HFFc6 (cell line): ENCODE results near the gene TAF3. TPM values are rescaled to one million over a fixed set of nuclear protein-coding genes. Genes with fewer than 3 reads are reported as not detected.
A peak's percentile ranks its signal among the peaks of the same experiment; 100 is the strongest.

Experiments used
- DNase-seq: peaks from one replicate; pipeline ENCODE4 v3.0.0-alpha.2; 2018
- H3K27ac Mint-ChIP-seq: 2 replicates; pipeline ENCODE4 v1.8.0; 2020; ENCODE audit warnings: mild to moderate bottlenecking, mixed read lengths
- H3K27me3 Mint-ChIP-seq: 2 replicates; pipeline ENCODE4 v1.8.0; 2021; ENCODE audit warnings: mild to moderate bottlenecking, moderate library complexity, mixed read lengths; ENCODE audit not compliant: insufficient read depth
- H3K36me3 Mint-ChIP-seq: 2 replicates; pipeline ENCODE4 v1.8.0; 2021; ENCODE audit warnings: low read depth, mixed read lengths
- H3K4me1 Mint-ChIP-seq: 2 replicates; pipeline ENCODE4 v1.8.0; 2020; ENCODE audit warnings: low read depth, mixed read lengths
- H3K4me3 Mint-ChIP-seq: 2 replicates; pipeline ENCODE4 v1.8.0; 2020; ENCODE audit warnings: mild to moderate bottlenecking, moderate library complexity, mixed read lengths
- H3K9me3 Mint-ChIP-seq: 2 replicates; pipeline ENCODE4 v1.8.0; 2020; ENCODE audit warnings: mild to moderate bottlenecking, mixed read lengths
- total RNA-seq, 6 experiments: library from RNA; stranded (reverse); fragmentation: NEBNext Ultra II Directional; extraction: Animal tissue kit (Norgen Biotek cat#: 25700); gene quantifications; 2 replicates in 1 of 6; 3 replicates in 5 of 6; pipeline ENCODE4 v1.2.3, GENCODE V29; 2021
- TF ChIP-seq, protein P1 (sequence below): fragments of 200-600 bp; sonication (generic); IDR thresholded peaks from 2 replicates; pipeline ENCODE4 v1.5.0; 2021; ENCODE audit warnings: antibody characterized with exemption, mild to moderate bottlenecking

TAF3 gene
- total RNA-seq, 6 experiments from 2014 or later: 8.1 to 11.3 (median 9.7) TPM

DNA sequence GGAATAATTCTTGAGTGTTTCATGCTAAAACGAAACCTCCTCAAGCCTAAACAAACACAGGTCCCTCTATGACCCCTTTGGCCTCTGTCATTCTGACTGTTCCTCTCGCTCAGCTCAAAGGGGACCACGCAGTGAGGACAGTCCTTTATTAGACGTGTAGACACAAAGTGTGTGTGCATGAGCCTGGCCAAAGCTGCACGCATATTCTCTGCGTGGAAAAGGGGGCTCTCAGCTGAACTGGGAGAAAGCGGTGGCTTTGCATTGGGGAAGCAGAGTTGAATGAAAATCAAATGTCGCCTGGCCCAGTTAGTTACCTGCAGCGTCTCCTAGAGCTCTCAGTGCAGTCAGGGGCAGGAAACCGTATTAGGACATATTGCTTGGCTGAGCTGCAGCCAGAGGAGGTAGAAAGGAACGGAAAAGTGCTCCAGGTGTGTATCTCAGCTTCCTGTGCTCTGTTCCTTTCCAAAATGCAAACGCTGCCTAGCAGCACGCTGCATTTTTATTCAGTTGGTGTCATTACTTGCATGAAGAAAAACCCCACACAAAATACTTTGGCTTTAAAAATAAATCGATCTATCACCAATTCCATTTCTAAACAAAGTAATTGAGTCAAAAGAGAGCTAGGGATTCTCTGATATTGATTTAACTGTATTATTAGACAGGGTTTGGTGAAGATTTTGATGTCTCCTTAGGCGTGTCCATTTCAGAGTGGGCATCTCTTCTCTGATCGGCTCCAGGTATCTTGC is 241.1 kb downstream of the TAF3 start:
- TF ChIP-seq, protein P1, sequence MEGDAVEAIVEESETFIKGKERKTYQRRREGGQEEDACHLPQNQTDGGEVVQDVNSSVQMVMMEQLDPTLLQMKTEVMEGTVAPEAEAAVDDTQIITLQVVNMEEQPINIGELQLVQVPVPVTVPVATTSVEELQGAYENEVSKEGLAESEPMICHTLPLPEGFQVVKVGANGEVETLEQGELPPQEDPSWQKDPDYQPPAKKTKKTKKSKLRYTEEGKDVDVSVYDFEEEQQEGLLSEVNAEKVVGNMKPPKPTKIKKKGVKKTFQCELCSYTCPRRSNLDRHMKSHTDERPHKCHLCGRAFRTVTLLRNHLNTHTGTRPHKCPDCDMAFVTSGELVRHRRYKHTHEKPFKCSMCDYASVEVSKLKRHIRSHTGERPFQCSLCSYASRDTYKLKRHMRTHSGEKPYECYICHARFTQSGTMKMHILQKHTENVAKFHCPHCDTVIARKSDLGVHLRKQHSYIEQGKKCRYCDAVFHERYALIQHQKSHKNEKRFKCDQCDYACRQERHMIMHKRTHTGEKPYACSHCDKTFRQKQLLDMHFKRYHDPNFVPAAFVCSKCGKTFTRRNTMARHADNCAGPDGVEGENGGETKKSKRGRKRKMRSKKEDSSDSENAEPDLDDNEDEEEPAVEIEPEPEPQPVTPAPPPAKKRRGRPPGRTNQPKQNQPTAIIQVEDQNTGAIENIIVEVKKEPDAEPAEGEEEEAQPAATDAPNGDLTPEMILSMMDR: no peak
- Mint-ChIP-seq H3K27me3 (peaks cover 64% of the 10 kb centered on the region), H3K4me1 (peaks cover 26% of the 10 kb centered on the region), H3K9me3 (no peaks in the 10 kb centered on the region), H3K4me3 (peak overlapping the region; percentile 81), H3K36me3 (no peaks in the 10 kb centered on the region), H3K27ac (peak overlapping the region; percentile 6; the same call in 1 of the 2 replicates)
- no peak for DNase-seq

DNA sequence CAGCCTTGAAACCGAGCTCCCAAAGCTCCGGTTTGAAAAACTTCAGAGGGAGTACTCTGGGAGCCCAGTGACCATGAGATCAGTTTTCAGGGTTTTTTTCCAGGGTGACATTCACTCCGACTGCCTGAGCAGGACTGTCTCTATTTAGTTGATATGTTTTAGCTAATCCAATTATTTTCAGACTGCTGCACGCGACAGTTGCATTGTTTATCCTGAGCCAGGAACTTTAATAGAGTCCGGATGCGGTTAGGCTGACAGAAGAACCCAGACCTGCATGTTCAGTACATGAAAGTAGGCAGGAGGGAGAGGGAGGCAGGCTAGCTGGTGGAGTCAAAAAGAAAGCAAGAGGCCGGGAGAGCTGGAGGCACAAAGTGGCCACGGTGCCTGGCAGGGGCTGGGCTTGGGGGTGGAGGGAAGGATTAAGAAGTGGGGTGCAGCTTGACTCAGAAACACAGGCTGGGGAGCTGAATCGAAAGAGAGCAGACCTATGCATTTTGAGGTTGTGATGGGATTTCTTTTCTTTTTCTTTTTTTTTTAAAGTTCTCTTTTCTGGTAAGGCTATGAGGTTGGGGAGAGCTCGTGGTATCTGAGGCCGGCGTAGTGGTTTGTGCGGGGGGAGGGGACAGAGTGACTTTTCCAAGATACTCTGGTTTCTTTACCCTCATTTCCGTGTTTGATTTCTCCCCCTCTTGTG is 241.9 kb downstream of the TAF3 start:
- Mint-ChIP-seq H3K27ac (peak overlapping the region; percentile 6; the same call in 1 of the 2 replicates), H3K36me3 (no peaks in the 10 kb centered on the region), H3K4me1 (peaks cover 22% of the 10 kb centered on the region), H3K9me3 (no peaks in the 10 kb centered on the region), H3K4me3 (peak overlapping the region; percentile 81), H3K27me3 (peaks cover 64% of the 10 kb centered on the region)
- TF ChIP-seq, protein P1: no peak
- peak; percentile 46 for DNase-seq

DNA sequence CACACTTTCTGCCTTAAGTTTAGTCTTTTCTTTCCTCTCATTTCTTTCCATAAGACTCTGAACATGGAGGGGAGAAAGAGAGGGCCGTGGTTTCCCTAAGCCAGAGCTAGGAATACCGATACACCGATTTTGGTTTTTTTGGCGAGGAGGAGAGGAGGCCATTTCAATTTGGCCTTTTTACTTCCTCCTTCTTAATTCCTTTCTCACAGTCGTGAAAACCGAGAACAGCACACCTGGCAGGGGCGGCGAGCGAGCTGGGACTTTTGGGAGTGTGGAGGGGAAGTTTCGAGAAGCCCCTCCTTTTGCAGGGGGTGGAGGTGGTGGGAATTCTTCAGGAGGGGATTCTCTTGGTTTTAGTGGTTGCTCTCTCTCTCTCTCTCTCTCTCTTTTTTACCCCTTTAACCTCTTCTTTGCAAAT is 242.4 kb downstream of the TAF3 start:
- no peak overlapping the region for H3K27ac Mint-ChIP-seq
- peaks cover 25% of the 10 kb centered on the region for H3K4me1 Mint-ChIP-seq
- H3K27me3 Mint-ChIP-seq: peaks cover 63% of the 10 kb centered on the region
- no peaks in the 10 kb centered on the region for H3K36me3 Mint-ChIP-seq
- no peaks in the 10 kb centered on the region for H3K9me3 Mint-ChIP-seq
- TF ChIP-seq, protein P1: no peak
- DNase-seq: no peak
- peak overlapping the region; percentile 81 for H3K4me3 Mint-ChIP-seq

DNA sequence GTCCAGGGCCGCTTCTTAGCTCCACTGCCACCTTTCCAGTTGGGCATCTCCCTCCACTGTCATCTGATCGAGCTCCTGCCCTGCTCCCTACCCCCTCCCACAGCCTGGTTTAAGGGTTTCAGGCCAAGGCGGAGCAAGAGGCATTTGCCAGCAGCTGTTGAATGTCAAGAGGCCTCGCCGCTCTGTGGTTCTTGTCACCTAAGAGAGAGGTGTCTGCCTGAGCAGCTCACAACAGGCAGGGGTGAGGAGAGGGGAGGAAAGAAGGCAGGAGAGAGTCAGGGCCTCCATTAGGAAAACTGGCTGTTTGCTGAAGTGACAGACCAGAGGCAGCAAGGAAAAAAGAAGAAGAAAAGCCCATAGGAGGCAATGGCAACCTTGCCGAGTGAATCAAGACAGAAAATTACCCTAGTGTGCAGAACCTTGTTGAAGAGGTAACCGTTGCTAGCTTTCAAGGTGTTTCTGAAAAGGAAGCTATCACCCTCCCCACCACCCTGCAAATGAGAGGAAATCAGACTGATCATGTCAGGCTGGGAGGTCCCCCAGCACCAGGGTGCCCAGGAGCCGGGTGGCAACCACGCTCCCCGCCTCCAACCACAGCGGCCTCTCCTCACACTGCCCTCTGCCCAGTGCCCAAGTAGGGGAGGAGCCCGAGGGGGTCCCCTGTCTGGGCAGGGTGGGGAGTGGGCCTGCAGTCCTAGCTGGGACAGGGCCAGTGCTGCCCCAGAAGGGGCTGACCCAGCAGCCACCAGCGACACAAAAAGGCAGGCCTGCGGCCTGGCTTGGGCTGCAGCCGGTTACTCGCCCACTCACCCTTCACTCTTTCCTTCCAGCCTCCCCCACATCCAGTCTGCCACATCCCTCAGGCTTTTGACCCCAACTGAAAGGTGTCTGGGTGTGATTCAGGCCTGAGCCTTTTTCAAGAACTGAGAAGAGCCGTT is 243.2 kb downstream of the TAF3 start:
- DNase-seq: no peak
- no peaks in the 10 kb centered on the region for H3K36me3 Mint-ChIP-seq
- no peak overlapping the region for H3K27ac Mint-ChIP-seq
- H3K9me3 Mint-ChIP-seq: no peaks in the 10 kb centered on the region
- TF ChIP-seq, protein P1: no peak
- peaks cover 29% of the 10 kb centered on the region for H3K4me1 Mint-ChIP-seq
- peaks cover 60% of the 10 kb centered on the region for H3K27me3 Mint-ChIP-seq
- no peak overlapping the region for H3K4me3 Mint-ChIP-seq

DNA sequence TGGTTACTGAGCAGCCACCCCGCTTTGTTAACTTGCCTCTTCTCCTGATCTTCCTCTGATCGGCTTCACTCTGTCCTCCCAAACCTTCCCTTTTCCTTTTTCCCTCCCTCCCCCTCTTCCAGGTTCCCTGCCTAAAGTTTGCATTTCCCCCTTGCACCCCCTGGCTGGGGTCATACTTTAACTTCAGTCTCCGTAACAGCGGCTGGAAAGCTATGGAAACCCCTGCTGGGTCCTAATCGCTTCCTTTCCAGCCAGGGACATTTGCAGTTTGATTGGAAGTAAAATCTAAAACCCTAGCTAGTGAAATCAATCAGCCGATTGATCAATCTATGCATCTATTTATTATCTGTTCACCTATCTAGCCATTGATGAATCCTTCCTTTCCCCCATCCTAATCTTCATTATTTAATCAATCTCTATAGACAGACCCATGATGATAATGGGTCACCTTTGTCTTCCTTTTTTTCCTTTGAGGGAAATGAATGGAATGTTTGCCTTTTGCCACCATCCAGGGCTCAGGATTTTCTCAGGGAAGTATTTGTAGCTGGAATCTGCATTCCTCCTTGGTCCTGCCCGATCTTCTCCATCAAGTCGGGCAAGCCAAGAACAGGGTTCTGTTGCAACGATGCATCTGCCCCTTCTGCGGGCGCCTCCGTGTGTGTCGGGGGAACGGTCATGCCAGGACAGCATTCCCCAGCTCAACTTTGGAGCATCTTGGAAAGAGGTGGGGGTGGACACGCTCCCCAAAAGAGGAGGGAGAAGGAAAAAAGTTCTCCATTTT is 245.0 kb downstream of the TAF3 start:
- TF ChIP-seq, protein P1: no peak
- no peak overlapping the region for H3K4me3 Mint-ChIP-seq
- no peak for DNase-seq
- H3K36me3 Mint-ChIP-seq: no peaks in the 10 kb centered on the region
- H3K27me3 Mint-ChIP-seq: peaks cover 52% of the 10 kb centered on the region
- no peak overlapping the region for H3K27ac Mint-ChIP-seq
- H3K9me3 Mint-ChIP-seq: no peaks in the 10 kb centered on the region
- peaks cover 29% of the 10 kb centered on the region for H3K4me1 Mint-ChIP-seq
